ENCODE data around the gene PRKCE.

The PRKCE gene

GRCh38 chr2:46018773-46019591 is 367.5 kb downstream of the PRKCE start:
- DNase-seq (ENCODE audit: insufficient read length, low spot score) = no peak
- FAIRE-seq = no peak
- TF ChIP-seq CTCF (IDR thresholded peaks at IDR 0.05; ENCODE audit: insufficient read depth, missing control alignments) = no peak

GRCh38 chr2:46020416-46020815 is 368.9 kb downstream of the PRKCE start:
- DNase-seq (ENCODE audit: insufficient read length, low spot score) (no peak), FAIRE-seq (no peak)
- no peak for TF ChIP-seq CTCF (IDR thresholded peaks at IDR 0.05; ENCODE audit: insufficient read depth, missing control alignments)

GRCh38 chr2:46023165-46023854 is 371.8 kb downstream of the PRKCE start:
- DNase-seq (ENCODE audit: insufficient read length, low spot score) = no peak
- no peak for FAIRE-seq
- TF ChIP-seq CTCF (IDR thresholded peaks at IDR 0.05; ENCODE audit: insufficient read depth, missing control alignments) = no peak

- DNase-seq (ENCODE audit: insufficient read length, low spot score) = no peak
- no peak for TF ChIP-seq CTCF (IDR thresholded peaks at IDR 0.05; ENCODE audit: insufficient read depth, missing control alignments)
- no peak for FAIRE-seq
These were observed 372.8 kb downstream of the PRKCE start for GRCh38 chr2:46024146-46024779.

- DNase-seq (ENCODE audit: insufficient read length, low spot score) = no peak
- no peak for TF ChIP-seq CTCF (IDR thresholded peaks at IDR 0.05; ENCODE audit: insufficient read depth, missing control alignments)
- FAIRE-seq = no peak
These were observed 373.6 kb downstream of the PRKCE start for GRCh38 chr2:46025081-46025480.

GRCh38 chr2:46025676-46026075 is 374.2 kb downstream of the PRKCE start:
- no peak for FAIRE-seq
- TF ChIP-seq CTCF (IDR thresholded peaks at IDR 0.05; ENCODE audit: insufficient read depth, missing control alignments) = no peak
- no peak for DNase-seq (ENCODE audit: insufficient read length, low spot score)

All from D721Med (cell line).